Measurements from ENCODE around the gene BLTP1.

DNA sequence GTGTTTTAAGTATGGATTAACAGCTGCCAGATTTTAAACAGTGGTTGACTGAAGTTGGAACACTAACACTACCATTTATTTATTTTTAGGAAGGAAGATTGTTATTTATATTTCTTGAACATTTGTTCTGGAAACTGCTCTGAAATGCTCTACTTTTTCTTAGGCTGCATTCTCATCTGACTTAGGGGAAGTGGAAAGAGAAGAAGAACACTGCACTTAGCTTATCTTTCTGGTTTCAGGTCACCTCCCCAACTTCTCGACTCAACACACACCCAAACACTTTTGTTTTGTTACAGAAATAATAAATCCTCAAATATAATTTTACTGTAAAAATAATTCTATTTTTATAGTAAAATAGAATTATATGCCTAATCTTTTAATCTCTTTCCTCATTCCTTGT, 18.6 kb downstream of the BLTP1 start:
- TF ChIP-seq, protein P1, sequence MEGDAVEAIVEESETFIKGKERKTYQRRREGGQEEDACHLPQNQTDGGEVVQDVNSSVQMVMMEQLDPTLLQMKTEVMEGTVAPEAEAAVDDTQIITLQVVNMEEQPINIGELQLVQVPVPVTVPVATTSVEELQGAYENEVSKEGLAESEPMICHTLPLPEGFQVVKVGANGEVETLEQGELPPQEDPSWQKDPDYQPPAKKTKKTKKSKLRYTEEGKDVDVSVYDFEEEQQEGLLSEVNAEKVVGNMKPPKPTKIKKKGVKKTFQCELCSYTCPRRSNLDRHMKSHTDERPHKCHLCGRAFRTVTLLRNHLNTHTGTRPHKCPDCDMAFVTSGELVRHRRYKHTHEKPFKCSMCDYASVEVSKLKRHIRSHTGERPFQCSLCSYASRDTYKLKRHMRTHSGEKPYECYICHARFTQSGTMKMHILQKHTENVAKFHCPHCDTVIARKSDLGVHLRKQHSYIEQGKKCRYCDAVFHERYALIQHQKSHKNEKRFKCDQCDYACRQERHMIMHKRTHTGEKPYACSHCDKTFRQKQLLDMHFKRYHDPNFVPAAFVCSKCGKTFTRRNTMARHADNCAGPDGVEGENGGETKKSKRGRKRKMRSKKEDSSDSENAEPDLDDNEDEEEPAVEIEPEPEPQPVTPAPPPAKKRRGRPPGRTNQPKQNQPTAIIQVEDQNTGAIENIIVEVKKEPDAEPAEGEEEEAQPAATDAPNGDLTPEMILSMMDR (IDR thresholded peaks at IDR 0.05; ENCODE audit: borderline replicate concordance, extremely low read depth, low read length, poor library complexity, severe bottlenecking): no peak
- TF ChIP-seq EZH2 (IDR thresholded peaks at IDR 0.05; ENCODE audit: borderline replicate concordance, low read depth, low read length, severe bottlenecking): no peak
